Choroid plexus epithelial cell (primary cell): ENCODE data around the gene CUL1.
A peak's percentile ranks its signal among the peaks of the same experiment; 100 is the strongest.

Experiments used
- DNase-seq: peaks from one replicate; pipeline ENCODE4 v3.0.0-alpha.2; 2010; ENCODE audit warnings: low read depth
- H3K4me3 ChIP-seq: 2 replicates; pipeline ENCODE4 v1.5.1; 2011; ENCODE audit warnings: low read depth, mild to moderate bottlenecking, control low read depth, low read length, moderate library complexity
- TF ChIP-seq, protein P1 (sequence below): conservative IDR thresholded peaks from 2 replicates; pipeline ENCODE4 v1.5.1; 2011; ENCODE audit warnings: low read depth, mild to moderate bottlenecking, control low read depth, inconsistent platforms, low read length, moderate library complexity

CUL1 gene

DNA sequence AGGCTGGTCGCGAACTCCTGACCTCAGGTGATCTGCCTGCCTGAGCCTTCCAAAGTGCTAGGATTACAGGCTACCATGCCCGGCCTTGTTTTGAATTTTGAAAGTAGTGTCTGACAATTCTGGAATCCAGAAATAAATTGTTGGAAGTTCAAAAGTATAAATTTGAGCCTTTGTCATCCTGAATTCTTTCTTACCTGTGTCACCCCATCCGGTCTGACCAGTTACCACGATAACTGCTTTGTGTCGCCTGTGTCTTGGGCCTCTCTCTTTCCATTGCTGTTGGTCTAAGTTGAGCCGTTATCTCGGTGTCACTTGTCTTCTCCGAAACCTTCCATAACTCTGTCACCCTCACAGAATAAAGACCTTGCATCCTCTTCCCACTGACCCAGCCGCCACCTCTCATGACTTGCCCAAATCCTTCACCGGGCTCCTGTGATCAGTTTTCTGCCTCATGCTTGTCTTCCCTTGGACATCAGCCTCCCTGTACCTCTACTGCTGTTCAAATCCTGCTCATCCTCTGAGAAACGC lies 18.6 kb downstream of the CUL1 start:
- TF ChIP-seq, protein P1, sequence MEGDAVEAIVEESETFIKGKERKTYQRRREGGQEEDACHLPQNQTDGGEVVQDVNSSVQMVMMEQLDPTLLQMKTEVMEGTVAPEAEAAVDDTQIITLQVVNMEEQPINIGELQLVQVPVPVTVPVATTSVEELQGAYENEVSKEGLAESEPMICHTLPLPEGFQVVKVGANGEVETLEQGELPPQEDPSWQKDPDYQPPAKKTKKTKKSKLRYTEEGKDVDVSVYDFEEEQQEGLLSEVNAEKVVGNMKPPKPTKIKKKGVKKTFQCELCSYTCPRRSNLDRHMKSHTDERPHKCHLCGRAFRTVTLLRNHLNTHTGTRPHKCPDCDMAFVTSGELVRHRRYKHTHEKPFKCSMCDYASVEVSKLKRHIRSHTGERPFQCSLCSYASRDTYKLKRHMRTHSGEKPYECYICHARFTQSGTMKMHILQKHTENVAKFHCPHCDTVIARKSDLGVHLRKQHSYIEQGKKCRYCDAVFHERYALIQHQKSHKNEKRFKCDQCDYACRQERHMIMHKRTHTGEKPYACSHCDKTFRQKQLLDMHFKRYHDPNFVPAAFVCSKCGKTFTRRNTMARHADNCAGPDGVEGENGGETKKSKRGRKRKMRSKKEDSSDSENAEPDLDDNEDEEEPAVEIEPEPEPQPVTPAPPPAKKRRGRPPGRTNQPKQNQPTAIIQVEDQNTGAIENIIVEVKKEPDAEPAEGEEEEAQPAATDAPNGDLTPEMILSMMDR = no peak
- DNase-seq = no peak

DNA sequence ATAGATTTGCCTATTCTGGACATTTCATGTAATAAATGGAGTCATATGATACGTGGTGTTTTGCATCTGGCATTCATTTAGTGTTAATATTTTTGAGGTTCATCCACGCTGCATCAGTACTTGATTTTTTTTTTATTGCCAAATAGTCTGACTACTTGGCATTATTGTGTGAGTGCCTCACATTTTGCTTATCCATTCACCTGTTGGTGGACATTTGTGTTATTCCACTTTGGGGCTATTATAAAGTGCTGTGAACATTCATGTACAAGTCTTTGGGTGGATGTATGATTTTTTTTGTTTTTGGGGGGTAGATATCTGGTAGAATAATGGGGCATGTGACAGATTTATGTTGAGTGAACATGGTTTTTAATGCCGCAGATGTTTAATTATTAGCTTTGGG lies 19.7 kb downstream of the CUL1 start:
- H3K4me3 ChIP-seq = no peak overlapping the region
- DNase-seq = no peak
- TF ChIP-seq, protein P1 = no peak

More for the DNA sequence above, 18.6 kb downstream of the CUL1 start:
- no peak overlapping the region for H3K4me3 ChIP-seq

DNA sequence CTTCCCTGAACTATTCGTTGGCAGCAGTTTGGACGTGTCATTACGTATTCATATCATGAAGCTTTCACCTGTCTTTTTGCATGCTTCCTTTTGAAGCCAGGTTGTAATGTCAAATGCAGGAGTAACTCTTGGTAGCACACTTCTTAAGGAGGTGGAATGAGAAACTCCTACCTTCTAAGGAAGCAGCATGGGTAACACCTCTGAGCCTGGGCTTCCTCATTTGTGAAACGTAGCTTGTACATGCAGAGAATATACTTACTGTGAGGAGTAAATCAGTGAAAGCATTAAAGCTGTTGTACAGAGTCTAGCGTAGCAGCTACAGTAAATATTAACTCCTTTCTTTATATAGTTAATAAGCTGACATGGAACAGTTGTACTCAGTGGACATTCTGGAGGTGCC lies 21.1 kb downstream of the CUL1 start:
- no peak for DNase-seq
- TF ChIP-seq, protein P1 = no peak
- no peak overlapping the region for H3K4me3 ChIP-seq

DNA sequence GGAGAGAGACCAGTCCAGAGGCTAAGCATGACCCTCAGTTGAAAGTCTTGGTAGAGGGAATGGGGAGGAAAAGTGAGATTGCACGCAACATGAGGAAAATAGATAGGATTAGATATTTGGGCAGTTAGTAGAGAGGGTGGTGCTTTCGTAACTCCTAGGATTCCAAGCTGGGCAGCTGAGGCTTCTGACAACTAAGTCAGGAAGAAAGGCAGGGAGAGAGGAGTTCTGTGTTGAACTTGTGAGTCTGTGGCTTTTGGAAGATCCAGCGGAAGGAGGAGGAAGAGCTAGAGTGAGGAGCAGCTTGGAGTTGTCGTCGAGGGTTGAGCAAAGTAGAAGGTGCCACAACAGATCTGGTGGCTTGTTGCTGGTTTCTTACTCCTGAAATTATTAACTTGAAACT lies 21.8 kb downstream of the CUL1 start:
- DNase-seq = no peak
- TF ChIP-seq, protein P1 = no peak
- no peak overlapping the region for H3K4me3 ChIP-seq

DNA sequence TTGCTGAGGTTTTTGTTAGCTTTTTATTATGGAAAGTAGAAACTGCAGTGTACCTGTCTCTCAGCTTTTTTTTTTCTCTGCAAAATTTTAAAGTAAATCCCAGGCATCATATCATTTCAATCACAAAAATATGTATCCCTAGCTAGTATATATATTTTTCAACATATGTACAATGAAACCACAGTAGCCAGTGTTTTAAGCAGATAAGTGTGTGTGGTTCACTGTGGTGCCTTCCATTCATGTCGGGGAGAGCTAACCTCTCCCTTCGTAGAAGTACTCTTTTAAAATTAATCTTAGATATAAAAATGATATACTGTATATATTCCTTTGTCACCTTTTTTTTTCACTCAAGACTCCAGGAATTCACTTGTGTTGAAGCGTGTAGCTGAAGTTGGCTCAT lies 22.7 kb downstream of the CUL1 start:
- TF ChIP-seq, protein P1 = no peak
- no peak overlapping the region for H3K4me3 ChIP-seq
- DNase-seq = no peak

DNA sequence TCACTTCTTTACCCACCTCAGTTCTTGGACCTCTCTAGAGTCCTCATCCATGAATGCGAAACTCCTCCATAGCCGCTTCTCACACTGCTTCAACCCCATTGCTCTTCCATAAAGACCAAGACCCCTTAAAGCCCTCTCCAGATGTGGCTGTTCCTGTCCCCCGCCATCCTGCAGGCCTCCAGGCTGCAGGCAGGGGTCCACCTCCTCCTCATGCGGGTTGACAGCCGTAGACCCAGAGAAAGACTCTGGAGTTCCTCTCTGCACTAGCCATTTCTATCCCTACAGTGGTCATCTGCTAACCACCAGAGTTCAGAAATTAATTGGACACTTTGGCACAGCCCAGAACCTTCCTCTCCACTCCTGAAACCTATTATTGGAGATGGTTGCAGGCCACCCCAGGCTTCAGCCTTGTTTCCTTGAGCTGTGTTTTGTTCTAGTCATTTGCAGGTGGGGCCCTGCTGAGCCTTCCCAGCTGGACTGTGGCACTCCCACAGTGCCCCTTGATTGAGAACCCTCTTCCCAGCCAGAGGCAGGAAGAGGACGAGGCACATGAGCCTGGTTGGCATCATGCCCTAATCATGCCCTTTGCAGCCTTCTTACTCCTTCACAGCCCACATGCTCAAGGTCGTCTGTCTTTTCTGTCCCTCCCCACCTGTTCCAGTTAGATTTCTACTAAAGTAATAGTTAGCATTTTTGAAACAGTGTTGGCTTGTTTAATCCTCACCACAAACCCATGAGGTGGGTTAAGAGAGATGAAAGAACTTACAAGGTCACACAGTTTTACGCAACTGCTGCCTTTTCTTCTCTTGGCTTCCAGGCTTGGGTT lies 23.9 kb downstream of the CUL1 start:
- peak; percentile 21 for DNase-seq
- TF ChIP-seq, protein P1 = no peak
- no peak overlapping the region for H3K4me3 ChIP-seq

DNA sequence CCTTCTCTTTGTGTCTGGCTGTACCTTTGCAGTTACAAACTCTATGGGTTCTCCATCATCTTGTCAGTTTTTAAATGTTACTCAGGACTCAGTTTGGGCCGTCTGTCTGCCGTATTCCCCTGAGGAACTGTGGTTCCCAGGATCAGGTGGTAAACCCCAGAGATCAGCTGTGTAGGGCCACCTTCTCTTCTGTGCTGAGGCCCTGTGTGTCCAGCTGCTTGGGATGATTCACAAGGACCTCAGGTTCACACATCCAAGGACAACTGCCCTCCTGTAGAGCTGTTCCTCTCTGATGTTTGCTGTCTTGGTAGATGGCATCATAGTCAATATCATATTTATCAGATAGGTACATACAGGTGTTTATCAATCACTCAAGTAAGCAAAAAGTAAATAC lies 24.5 kb downstream of the CUL1 start:
- DNase-seq = peak; percentile 10
- TF ChIP-seq, protein P1 = no peak
- no peak overlapping the region for H3K4me3 ChIP-seq
